CD4-positive, alpha-beta T cell treated with Interleukin-21 for 1 hour (primary cell): ENCODE results near the gene DCUN1D5.
"Not testable (repeated sequence)": the region's sequence is repeated elsewhere in the genome, so short reads cannot be mapped to it uniquely, and the experiment has no call there.

Experiments
- DNase-seq: peaks from one replicate; pipeline ENCODE4 v3.0.0-alpha.2; 2020

The DCUN1D5 gene

DNA sequence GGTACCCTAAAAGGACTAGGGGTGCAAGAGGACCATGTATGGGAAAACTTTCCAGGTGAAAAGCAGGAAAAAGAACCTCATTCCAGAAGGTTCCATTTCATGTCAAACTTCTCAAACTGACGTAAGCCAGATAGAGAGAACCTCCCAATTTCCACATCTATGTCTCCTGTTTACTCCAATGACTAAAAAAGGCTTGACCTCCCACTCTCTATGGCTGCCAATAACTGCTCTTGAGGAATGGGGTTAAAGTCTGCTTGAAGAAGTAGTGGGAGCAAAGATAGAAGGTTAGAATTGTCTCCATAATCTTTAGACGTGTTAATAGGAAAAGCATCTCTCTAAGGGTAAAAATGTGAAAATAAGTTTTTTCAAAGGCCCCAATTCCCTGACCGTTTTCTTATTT is 38.0 kb downstream of the DCUN1D5 start:
- no peak for DNase-seq

- no peak for DNase-seq
Measured at GRCh38 chr11:103051981-103052380, 40.0 kb downstream of the DCUN1D5 start.

GRCh38 chr11:103051151-103051801 is 40.7 kb downstream of the DCUN1D5 start:
- DNase-seq: no peak

GRCh38 chr11:103050351-103050750 is 41.6 kb downstream of the DCUN1D5 start:
- DNase-seq: no peak

DNA sequence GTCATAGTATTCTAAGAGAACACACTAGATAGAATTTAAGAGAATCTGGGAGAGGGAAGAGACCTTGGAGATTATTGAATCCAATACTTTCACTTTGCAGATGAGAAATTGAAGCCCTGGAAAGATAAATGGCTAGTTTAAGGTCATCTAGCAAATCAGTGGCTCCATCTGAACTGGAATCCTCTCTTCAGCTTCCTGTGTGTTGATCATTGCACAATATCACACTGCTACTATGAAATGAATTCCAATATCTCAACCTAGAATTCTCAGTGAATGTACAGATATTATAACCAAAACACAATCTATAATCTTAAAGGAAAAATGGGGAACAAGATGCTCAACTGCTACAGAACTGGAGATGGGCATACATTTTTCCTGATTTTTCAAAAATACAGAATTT is 44.1 kb downstream of the DCUN1D5 start:
- no peak for DNase-seq

DNA sequence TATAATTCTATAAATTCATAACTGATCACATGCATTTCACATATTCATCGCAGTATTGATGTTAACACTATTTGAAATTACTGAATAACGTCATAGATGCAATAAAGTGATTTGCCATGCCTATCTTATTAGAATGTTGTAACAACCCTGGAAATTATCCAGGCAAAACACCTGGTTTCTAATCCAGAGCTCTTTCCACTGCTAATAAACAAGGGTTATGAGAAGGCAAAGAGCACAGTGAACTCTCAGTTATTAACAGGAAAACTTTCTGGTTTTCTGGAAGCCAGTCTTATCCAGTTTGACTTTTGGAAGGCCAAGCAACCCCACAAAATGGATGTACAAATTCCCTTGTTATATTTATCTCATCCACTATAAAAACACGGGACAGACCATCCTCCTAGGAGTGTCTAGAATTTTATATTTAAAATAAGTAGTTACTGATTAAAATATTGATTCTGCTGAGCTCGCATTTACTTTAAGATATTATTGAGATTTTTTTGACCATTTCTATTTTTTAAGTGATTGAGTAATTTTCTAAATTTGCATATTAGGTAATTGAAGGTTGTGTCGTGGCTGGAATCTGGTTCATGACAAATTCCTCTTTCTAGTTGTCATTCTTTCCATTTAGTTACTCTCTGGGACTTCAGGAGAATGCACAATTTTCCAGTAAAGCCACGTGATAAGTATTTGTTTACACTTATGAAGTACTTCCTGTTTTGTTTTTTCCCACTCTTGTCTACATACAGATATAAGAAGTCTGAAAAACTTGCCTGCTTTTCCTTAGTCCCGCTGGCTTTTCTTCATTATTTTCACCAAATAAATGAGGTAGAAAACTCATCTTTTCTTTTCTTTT is 47.9 kb downstream of the DCUN1D5 start:
- no peak for DNase-seq

GRCh38 chr11:103042161-103042560 is 49.8 kb downstream of the DCUN1D5 start:
- DNase-seq: no peak

DNA sequence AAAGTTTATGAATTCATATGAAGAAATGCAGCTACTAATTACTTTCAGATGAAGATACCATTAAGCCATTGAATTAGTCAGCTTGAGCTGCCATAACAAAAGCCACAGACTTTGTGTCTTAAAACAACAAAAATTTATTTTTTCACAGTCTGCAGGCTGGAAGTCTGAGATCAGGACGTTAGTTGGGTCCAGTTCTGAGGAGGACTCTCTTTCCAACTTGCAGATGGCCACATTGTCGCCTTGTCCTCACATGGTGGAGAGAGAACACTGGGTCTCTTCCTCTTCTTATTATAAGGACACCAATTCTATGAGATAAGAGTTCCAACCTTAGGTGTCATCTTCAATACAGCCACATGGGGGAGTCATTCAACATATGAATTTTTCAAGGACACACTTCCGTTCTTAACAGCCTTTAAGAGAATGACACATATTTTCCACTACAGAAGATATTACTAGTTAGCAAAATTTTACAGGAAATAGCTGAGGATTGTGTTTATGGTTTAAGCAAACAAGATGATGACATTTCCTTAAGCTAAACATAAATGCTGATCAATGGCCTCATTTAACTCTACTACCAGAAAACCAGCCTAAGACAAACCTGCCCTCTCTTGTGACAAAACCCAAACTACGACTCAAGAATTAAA is 56.0 kb downstream of the DCUN1D5 start:
- peak; percentile 82 for DNase-seq

GRCh38 chr11:103035216-103035615 is 56.7 kb downstream of the DCUN1D5 start:
- no peak for DNase-seq

DNA sequence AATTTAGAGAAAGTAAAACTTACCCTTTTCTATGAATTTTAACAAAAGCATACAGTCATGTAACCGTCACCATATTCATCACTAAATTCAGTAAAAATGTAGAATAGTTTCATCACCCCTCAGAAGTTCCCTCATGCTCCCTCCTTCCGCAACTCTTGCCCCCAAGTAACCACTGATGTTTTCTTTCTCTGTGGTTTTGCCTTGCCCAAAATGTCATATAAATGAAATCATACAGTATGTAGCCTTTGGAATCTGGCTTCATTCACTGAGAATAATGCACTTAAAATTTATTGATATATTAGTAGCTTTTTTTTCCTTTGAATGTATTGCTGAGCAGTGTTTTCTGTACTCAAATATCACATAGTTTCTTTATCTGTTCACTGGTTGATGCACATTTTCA is 60.1 kb downstream of the DCUN1D5 start:
- DNase-seq: no peak

- DNase-seq: no peak
Measured at GRCh38 chr11:103029401-103029800, 62.6 kb downstream of the DCUN1D5 start.

DNA sequence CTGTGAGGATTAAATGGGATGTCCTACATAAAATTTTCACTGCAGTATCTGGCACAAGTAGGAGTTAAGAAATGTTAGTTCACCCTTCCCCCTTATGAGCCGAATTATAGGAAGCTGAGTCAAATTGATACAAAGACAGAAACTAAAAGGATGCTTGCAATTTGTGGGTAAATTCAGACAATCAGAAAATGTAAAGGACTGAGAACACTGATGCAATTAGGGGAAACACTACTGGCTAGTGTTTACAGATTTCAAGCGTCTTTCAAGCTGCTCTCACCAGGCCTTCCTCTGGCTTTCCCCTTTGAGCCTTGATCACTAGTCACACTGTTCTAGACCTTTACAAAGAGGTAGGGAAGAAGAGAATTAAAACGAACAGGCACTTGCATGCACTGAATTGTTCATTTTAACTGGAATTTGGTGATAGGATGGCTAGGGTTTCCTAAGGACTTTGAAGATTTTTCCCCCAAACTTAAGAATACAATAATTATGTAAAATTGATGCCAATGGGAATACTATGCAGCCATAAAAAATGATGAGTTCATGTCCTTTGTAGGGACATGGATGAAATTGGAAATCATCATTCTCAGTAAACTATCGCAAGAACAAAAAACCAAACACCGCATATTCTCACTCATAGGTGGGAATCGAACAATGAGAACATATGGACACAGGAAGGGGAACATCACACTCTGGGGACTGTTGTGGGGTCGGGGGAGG is 63.5 kb downstream of the DCUN1D5 start:
- not testable (repeated sequence) for DNase-seq

DNA sequence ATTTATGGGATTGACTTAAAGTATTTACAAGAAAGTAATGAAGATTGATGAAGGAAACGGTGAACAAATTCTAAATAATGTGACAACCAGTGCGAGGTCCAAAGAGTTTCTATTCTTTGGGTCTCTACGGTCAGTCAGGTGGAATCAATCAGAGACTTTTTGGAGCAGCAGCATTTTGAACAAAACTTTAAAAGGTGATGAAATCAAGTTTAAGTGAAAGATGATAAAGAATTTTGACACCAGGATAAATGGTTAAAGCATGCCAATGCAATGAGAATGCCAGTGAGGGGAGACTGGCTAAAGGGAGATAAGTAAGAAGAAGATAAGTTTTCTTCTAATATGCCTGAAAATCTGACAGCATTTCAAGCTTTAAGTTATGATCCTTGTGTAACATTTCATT is 67.9 kb downstream of the DCUN1D5 start:
- DNase-seq: no peak

DNA sequence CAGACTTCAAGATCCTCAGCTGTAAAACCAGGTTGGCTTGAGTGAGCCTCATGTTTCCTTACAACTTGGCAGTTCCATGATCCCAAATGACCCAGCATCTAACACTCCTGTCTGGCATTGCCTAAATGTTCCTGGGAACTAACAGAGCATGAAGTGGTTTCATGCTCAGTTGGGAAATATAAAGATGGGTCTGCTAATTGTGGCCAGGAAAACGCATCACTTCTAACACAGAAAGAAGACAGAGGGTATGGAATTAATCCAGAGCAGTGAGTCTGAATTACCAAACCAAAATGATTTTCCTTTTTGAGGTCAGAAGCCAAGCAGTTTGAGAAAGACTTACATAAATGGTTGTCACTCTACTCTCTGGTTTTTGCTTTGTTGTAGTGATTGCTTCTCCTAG is 75.9 kb downstream of the DCUN1D5 start:
- DNase-seq: no peak

- no peak for DNase-seq
Measured at GRCh38 chr11:103013421-103013820, 78.5 kb downstream of the DCUN1D5 start.
